HCT116 (cell line): Measurements from ENCODE around the gene KDSR. TPM values are rescaled to one million over a fixed set of nuclear protein-coding genes. Genes with fewer than 3 reads are reported as not detected.

Experiments used
- ATAC-seq: fragments of 200-7000 bp; cut with Tn5 transposase; 2 replicates; pipeline ENCODE4 v1.9.1; 2020; ENCODE audit warnings: mild to moderate bottlenecking, moderate library complexity
- BruUV-seq: library from RNA; stranded (reverse); fragments of 400-500 nt; replicated peaks from 2 replicates; lab custom pipeline; 2021; lab: Mats Ljungman, UMichigan
- CTCF ChIA-PET: fragments of 300-600 bp; sonication (Branson Sonifier 250); formaldehyde crosslinking; loops from one replicate; lab custom pipeline; 2021; ENCODE audit warnings: antibody characterized with exemption; lab: Charles Lee
- POLR2A ChIA-PET: fragments of 300-600, 350-600 bp; sonication (Branson Sonifier 250); formaldehyde crosslinking; loops from one replicate; lab custom pipeline; 2021; ENCODE audit warnings: antibody characterized with exemption; lab: Charles Lee
- RAD21 ChIA-PET, 2 experiments: fragments of 300-600 bp; sonication (Branson Sonifier 250); formaldehyde crosslinking; loops; one replicate each; lab custom pipeline; 2023; ENCODE audit warnings: low total read pairs in 2 of 2; ENCODE audit not compliant: uncharacterized antibody in 2 of 2, unreplicated experiment in 2 of 2, low non-redundant PET in 1 of 2; lab: Charles Lee
- DNase-seq: peaks from one replicate; pipeline ENCODE4 v3.0.0-alpha.2; 2010; ENCODE audit warnings: low read depth, low spot score
- H2AFZ ChIP-seq: fragments of 200-600 bp; shearing (Covaris generic), sonication (generic); 2 replicates; pipeline ENCODE4 v1.6.1; 2017; ENCODE audit warnings: low read depth, mixed run types, mixed read lengths, antibody characterized with exemption, low read length; ENCODE audit not compliant: poor library complexity, severe bottlenecking
- H3K27ac ChIP-seq: 2 replicates; pipeline ENCODE4 v1.5.1; 2012; ENCODE audit warnings: low read depth, low read length
- H3K27me3 ChIP-seq: fragments of 200-600 bp; sonication (generic); 2 replicates; pipeline ENCODE4 v1.6.1; 2016; ENCODE audit warnings: mixed run types, low read length, mixed read lengths; ENCODE audit not compliant: insufficient read depth
- H3K36me3 ChIP-seq, 2 experiments: fragments of 200-500 bp in 1 of 2; fragments of 200-600 bp in 1 of 2; sonication (Bioruptor generic) in 1 of 2; sonication (generic) in 1 of 2; 2 replicates each; pipeline versions ENCODE4 v1.5.1 to v1.6.1; 2014 to 2016; ENCODE audit warnings: low read length in 2 of 2, inconsistent platforms in 1 of 2, mixed read lengths in 1 of 2, mixed run types in 1 of 2; ENCODE audit not compliant: insufficient read depth in 2 of 2, control insufficient read depth in 1 of 2
- H3K4me1 ChIP-seq, 2 experiments: fragments of 200-600 bp in 1 of 2; sonication (generic) in 1 of 2; 2 replicates each; pipeline versions ENCODE4 v1.5.1 to v1.6.1; 2012 to 2017; ENCODE audit warnings: low read length in 2 of 2, inconsistent platforms in 1 of 2, mild to moderate bottlenecking in 1 of 2, mixed read lengths in 1 of 2, mixed run types in 1 of 2, moderate library complexity in 1 of 2; ENCODE audit not compliant: insufficient read depth in 2 of 2, control insufficient read depth in 1 of 2
- H3K4me2 ChIP-seq: fragments of 200-600 bp; sonication (generic); 2 replicates; pipeline ENCODE4 v1.6.1; 2017; ENCODE audit warnings: mixed run types, low read length, mixed read lengths
- H3K4me3 ChIP-seq, 2 experiments: fragments of 200-600 bp in 1 of 2; sonication (generic) in 1 of 2; replicated peaks in 1 of 2; 2 replicates each; pipeline ENCODE4 v1.5.1; 2011 to 2016; ENCODE audit warnings: low read length in 2 of 2, control low read depth in 1 of 2, low read depth in 1 of 2, mild to moderate bottlenecking in 1 of 2, mixed read lengths in 1 of 2, mixed run types in 1 of 2
- H3K79me2 ChIP-seq: fragments of 200-600 bp; sonication (generic); 2 replicates; pipeline ENCODE4 v1.6.1; 2017; ENCODE audit warnings: mild to moderate bottlenecking, mixed run types, low read length, moderate library complexity, mixed read lengths; ENCODE audit not compliant: insufficient read depth
- H3K9ac ChIP-seq: fragments of 200-600 bp; sonication (generic); 2 replicates; pipeline ENCODE4 v1.6.1; 2016; ENCODE audit warnings: low read length, mixed read lengths
- H3K9me2 ChIP-seq: fragments of 200-600 bp; sonication (generic), shearing (Covaris generic); 2 replicates; pipeline ENCODE4 v1.6.1; 2017; ENCODE audit warnings: mixed run types, mild to moderate bottlenecking, moderate library complexity; ENCODE audit not compliant: insufficient read depth
- H3K9me3 ChIP-seq, 2 experiments: fragments of 200-500 bp in 1 of 2; fragments of 200-600 bp in 1 of 2; sonication (Bioruptor generic) in 1 of 2; sonication (generic) in 1 of 2; 2 replicates each; pipeline ENCODE4 v1.6.1; 2014 to 2017; ENCODE audit warnings: low read length in 2 of 2, mixed read lengths in 2 of 2, inconsistent platforms in 1 of 2, low read depth in 1 of 2, mild to moderate bottlenecking in 1 of 2, mixed run types in 1 of 2, moderate library complexity in 1 of 2; ENCODE audit not compliant: control insufficient read depth in 1 of 2, insufficient read depth in 1 of 2
- H4K20me1 ChIP-seq: fragments of 200-600 bp; sonication (generic), shearing (Covaris generic); 2 replicates; pipeline ENCODE4 v1.6.1; 2017; ENCODE audit warnings: mixed run types, mild to moderate bottlenecking, moderate library complexity; ENCODE audit not compliant: insufficient read depth
- EGR1 ChIP-seq: IDR thresholded peaks from 2 replicates; pipeline ENCODE4 v1.6.1; 2012; ENCODE audit warnings: low read depth
- EZH2phosphoT487 ChIP-seq: fragments of 200-600 bp; IDR thresholded peaks from 2 replicates; pipeline ENCODE4 v1.6.1; 2018; ENCODE audit warnings: antibody characterized with exemption, borderline replicate concordance
- FOSL1 ChIP-seq: IDR thresholded peaks from 2 replicates; pipeline ENCODE4 v1.6.1; 2012; ENCODE audit warnings: low read depth
- POLR2AphosphoS5 ChIP-seq: IDR thresholded peaks from 2 replicates; pipeline ENCODE4 v1.6.1; 2011; ENCODE audit warnings: mild to moderate bottlenecking, low read depth, low read length, moderate library complexity
- RAD21 ChIP-seq: IDR thresholded peaks from 2 replicates; pipeline ENCODE4 v1.6.1; 2012; ENCODE audit warnings: low read depth, mild to moderate bottlenecking
- SIN3A ChIP-seq: IDR thresholded peaks from 2 replicates; pipeline ENCODE4 v1.6.1; 2012; ENCODE audit warnings: low read depth
- SP1 ChIP-seq: IDR thresholded peaks from 2 replicates; pipeline ENCODE4 v1.6.1; 2012; ENCODE audit warnings: low read depth
- SRF ChIP-seq: IDR thresholded peaks from 2 replicates; pipeline ENCODE4 v1.6.1; 2012; ENCODE audit warnings: low read depth
- TCF7L2 ChIP-seq: IDR thresholded peaks from 2 replicates; pipeline ENCODE4 v1.7.0; 2011; ENCODE audit warnings: borderline replicate concordance, inconsistent platforms; ENCODE audit not compliant: insufficient read depth, insufficient read length; ENCODE audit errors: extremely low read depth
- YY1 ChIP-seq: IDR thresholded peaks from 2 replicates; pipeline ENCODE4 v1.6.1; 2011; ENCODE audit warnings: low read length, low read depth, moderate library complexity, mild to moderate bottlenecking; ENCODE audit not compliant: insufficient replicate concordance; ENCODE audit errors: extremely low read depth
- ZNF274 ChIP-seq: fragments of 200-500 bp; sonication (Bioruptor generic); IDR thresholded peaks from 2 replicates; pipeline ENCODE4 v1.6.1; 2014; ENCODE audit warnings: mild to moderate bottlenecking, low read depth, low read length, inconsistent platforms
- intact Hi-C: fragments of 100-400 bp; cut with micrococcal nuclease; formaldehyde crosslinking; loops from 2 replicates; pipeline ENCODE4 v1.10.0; 2022
- total RNA-seq: library from RNA; stranded (reverse); gene quantifications from one replicate; pipeline ENCODE4 v1.2.1, GENCODE V29; 2021; ENCODE audit not compliant: unreplicated experiment
- TF ChIP-seq, protein P1 (sequence below): IDR thresholded peaks from 2 replicates; pipeline ENCODE4 v1.6.1; 2012
- TF ChIP-seq, protein P2 (sequence below), 3 experiments: fragments of 200-600 bp in 1 of 3; sonication (generic) in 1 of 3; IDR thresholded peaks in 2 of 3; conservative IDR thresholded peaks in 1 of 3; 2 replicates each; pipeline ENCODE4 v1.5.1; 2012 to 2017; ENCODE audit warnings: low read depth in 2 of 3, low read length in 2 of 3, antibody characterized with exemption in 1 of 3, borderline replicate concordance in 1 of 3, control low read depth in 1 of 3, mild to moderate bottlenecking in 1 of 3, mixed read lengths in 1 of 3, mixed run types in 1 of 3, moderate library complexity in 1 of 3; ENCODE audit not compliant: insufficient read depth in 1 of 3

KDSR gene
- total RNA-seq, 1 experiment from 2014 or later: 68.6 TPM

DNA sequence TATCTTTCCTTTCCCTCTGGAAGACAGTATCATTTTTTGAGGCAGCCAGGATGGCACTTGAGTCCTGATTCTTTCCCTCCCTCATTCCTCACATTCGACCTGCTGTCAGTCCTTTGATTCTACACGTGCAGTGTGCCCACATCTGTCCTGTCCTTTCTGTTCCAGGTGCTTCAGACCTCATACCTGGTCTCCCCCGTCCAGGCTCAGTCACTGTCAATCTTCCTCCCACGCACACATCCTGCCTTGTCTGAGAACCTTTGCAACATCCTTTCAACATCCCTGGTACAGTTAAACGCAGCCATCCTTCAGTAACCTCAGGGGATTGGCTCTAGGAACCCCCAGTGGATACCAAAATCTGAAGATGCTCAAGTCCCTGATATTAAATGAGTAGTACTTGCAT is 57.6 kb downstream of the KDSR start:
- H3K27ac ChIP-seq: no peak overlapping the region
- no peaks in the 10 kb centered on the region for H3K4me1 ChIP-seq
- no peaks in the 10 kb centered on the region for H3K36me3 ChIP-seq
- RAD21 ChIA-PET: no interaction called here
- 0 out of 2 replicates have a peak, but pooled peaks cover 2% of the 10 kb centered on the region for H3K27me3 ChIP-seq
- BruUV-seq: no TSS peak
- ATAC-seq (no peak), DNase-seq (no peak)
- no peaks in the 10 kb centered on the region for H3K79me2 ChIP-seq
- no peak overlapping the region for H3K9ac ChIP-seq
- no peaks in the 10 kb centered on the region for H4K20me1 ChIP-seq
- no peaks in the 10 kb centered on the region for H3K9me3 ChIP-seq
- no peak overlapping the region for H3K4me3 ChIP-seq
- CTCF ChIA-PET: no interaction called here
- H2AFZ ChIP-seq: no peak overlapping the region
- POLR2A ChIA-PET: no interaction called here
- H3K9me2 ChIP-seq: no peaks in the 10 kb centered on the region
- intact Hi-C loops: no loop called here
- H3K4me2 ChIP-seq: no peak overlapping the region
- TF ChIP-seq SRF: no peak
- TF ChIP-seq YY1: no peak
- TF ChIP-seq EZH2phosphoT487: no peak
- no peak for TF ChIP-seq ZNF274
- no peak for TF ChIP-seq SIN3A
- TF ChIP-seq, protein P1, sequence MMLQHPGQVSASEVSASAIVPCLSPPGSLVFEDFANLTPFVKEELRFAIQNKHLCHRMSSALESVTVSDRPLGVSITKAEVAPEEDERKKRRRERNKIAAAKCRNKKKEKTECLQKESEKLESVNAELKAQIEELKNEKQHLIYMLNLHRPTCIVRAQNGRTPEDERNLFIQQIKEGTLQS: no peak
- TF ChIP-seq, protein P2, sequence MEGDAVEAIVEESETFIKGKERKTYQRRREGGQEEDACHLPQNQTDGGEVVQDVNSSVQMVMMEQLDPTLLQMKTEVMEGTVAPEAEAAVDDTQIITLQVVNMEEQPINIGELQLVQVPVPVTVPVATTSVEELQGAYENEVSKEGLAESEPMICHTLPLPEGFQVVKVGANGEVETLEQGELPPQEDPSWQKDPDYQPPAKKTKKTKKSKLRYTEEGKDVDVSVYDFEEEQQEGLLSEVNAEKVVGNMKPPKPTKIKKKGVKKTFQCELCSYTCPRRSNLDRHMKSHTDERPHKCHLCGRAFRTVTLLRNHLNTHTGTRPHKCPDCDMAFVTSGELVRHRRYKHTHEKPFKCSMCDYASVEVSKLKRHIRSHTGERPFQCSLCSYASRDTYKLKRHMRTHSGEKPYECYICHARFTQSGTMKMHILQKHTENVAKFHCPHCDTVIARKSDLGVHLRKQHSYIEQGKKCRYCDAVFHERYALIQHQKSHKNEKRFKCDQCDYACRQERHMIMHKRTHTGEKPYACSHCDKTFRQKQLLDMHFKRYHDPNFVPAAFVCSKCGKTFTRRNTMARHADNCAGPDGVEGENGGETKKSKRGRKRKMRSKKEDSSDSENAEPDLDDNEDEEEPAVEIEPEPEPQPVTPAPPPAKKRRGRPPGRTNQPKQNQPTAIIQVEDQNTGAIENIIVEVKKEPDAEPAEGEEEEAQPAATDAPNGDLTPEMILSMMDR (IDR thresholded peaks at IDR 0.05 in 2 of 3, conservative IDR thresholded peaks at IDR 0.05 in 1 of 3; ENCODE audit: borderline replicate concordance in 1 of 3, insufficient read depth in 1 of 3, low read depth in 2 of 3, low read length in 2 of 3): no peak
- no peak for TF ChIP-seq RAD21
- no peak for TF ChIP-seq TCF7L2
- no peak for TF ChIP-seq POLR2AphosphoS5
- TF ChIP-seq SP1: no peak
- TF ChIP-seq EGR1: no peak
- TF ChIP-seq FOSL1: no peak
